Measurements from ENCODE around the gene FOXD2.

FOXD2 gene

DNA sequence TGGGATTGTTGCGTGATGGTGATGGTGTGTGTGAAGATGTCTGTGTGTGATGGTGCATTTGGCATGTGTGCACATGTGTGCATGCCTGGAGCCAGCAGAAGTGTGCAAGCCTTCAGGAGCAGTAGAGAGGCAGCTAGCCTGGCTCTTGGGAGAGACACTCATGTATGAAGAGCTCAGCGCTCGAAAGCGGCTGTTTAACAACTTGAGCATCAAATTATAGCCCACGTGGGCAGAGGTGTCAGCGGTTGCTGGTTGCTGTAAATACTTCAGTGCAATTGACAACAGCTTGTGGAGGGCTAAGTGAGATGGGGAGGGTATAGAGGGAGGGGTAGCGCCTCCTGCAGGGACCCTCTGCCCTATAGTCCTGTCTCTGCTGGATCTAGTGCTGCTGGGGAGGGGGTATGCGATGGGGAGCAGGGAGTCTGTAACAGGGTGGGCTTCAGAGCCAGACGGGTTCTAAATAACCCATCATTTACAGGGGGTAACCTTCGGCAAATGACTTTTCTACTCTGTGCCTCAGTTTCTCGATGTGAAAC lies 21.5 kb downstream of the FOXD2 start:
- in situ Hi-C loops (cut with MboI; ENCODE audit: low sequenced_read_pairs), result no loop called here

DNA sequence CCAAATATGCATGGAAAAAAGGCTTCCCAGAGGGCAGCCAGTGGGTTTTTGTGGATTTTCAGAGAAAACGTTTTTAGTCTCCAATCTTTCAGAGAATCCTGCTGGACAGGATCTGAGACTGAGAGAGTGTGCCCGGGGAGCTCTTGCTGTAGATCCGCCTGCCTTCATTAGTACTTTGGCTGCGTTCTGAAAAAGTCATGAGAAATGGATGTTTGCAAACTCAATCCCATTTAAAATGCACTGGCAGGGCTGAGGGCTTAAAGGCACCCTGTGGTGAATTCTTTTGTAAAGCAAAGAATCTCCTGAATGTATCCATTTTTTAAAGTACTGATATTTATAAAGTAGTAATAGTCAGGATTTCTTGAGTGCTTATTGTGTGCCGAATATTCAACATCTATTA lies 22.2 kb downstream of the FOXD2 start:
- in situ Hi-C loops (cut with MboI; ENCODE audit: low sequenced_read_pairs), result no loop called here

DNA sequence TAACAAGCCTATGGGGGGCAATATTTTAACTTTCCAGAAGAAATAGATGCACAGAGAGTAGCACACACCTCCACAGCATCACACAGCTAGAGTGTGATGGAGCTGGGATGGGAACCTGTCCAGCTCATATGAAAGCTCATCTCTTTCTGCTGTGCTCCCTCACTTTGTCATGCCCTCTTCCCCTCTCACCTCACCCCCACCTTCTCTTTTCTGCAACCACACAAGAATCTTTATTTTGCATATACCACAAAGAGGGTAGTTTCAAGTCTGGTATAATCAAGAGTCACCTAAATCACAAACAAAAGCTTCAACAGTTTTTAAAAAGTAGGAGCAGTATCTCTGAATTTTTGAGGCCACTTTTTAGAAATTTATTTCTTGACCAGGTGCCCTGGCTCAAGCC lies 22.6 kb downstream of the FOXD2 start:
- in situ Hi-C loops (cut with MboI; ENCODE audit: low sequenced_read_pairs), result no loop called here

DNA sequence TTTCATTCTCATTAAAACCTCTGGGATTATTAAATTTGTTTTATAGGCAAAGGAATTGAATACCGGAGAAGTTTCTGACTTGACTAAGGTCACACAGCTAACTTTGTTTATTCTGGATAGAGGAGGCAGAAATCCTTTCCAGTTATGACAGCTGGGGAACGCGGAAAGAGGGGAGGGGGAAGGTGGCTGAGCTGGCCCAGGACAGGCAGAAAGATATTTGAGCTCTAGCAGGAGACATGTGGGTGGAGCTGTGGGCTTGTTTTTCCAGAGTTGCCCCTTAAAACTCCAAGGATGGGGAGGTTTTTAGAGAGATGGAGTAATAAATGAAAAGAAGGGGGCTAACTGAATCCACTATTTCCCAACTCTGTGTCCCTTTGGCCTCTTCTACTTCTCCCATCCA lies 27.8 kb downstream of the FOXD2 start:
- in situ Hi-C loops (cut with MboI; ENCODE audit: low sequenced_read_pairs), result no loop called here

DNA sequence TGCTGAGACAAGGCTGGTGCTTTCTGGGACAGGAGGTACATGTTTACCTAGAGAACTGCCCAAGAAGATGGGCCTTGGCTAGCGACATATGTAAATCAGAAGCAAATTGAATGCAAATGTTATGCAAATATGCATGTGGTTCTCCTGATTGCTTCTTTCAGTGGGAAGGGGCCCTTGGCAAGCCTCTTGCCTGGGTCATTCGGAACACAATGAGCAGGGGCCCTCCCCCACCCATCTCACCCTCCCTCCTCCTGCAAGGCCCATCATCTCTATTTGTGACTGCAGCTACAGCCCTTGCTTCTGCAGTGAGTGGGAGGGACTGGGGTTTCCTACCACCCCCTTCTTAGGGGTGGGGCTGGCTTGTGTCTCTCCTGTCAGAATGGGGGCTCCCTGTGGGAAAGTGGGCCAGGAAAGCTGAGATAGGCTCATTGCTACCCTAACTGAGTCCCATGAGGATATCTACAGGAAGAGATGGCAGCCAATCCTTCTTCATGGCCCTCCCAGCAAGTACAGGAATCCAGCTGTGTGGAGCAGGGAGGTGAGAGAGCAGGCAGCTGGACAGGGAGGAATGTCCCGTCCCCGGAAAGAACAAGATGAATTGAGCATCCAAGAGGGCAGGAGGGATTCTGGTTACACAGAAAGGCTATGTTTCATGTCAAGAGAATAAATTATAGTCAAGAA lies 31.0 kb downstream of the FOXD2 start:
- in situ Hi-C loops (cut with MboI; ENCODE audit: low sequenced_read_pairs), result no loop called here

DNA sequence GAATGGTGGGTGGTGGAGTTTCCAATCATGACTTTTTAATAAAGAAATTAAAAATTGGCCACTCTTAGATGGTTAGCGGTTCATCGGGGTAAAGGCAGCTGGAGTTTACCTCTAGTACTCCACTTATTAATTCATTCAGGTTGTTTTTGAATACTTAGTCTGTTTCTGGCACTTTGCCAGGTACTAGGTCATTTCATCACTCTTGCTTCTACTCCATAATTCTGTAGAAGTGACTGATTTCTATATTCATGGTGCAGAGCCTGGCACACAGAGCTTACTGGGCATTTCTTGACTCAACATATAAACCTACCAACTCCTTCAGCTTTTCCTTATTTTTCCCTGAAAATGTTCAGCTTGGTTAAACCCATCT lies 31.5 kb downstream of the FOXD2 start:
- in situ Hi-C loops (cut with MboI; ENCODE audit: low sequenced_read_pairs), result no loop called here

DNA sequence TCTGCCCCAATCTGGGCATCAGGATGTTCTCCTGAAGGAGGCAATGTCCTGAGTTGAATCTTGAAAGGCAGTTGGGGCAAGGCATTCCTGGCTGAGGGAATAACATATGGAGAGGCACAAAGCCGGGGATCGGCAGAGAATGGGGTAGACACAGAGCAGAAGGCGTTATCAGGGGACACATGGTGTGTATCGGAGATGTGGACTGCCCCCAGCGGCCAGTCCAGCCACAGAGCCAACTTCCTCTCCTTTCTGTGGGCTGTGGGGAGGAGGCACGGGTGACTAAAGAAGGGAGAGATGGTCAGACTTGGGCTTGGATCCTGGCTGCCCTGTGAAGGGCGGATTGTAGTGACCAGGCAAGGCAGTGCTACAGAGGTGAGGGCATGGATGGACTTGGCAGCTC lies 32.1 kb downstream of the FOXD2 start:
- in situ Hi-C loops (cut with MboI; ENCODE audit: low sequenced_read_pairs), result no loop called here

DNA sequence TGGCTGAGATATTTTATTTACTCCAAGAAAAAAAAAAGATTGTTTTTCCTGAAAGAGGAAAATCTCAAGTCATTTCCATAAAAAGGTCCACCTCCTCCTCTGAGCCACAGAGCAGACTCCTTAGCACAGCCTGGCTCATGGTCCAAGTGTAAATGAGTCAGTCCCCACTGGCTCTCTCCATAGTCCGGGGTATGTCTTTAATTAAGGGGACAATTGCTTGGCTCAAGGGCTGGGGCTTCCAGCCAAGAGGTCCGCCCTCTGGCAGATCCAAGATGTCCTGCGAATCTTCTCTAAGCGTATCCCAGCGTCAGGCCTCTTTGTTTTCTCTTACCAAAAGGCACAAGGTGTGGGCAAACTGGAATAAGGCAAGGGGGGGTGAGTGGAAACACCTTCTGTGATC lies 33.3 kb downstream of the FOXD2 start:
- in situ Hi-C loops (cut with MboI; ENCODE audit: low sequenced_read_pairs), result no loop called here

DNA sequence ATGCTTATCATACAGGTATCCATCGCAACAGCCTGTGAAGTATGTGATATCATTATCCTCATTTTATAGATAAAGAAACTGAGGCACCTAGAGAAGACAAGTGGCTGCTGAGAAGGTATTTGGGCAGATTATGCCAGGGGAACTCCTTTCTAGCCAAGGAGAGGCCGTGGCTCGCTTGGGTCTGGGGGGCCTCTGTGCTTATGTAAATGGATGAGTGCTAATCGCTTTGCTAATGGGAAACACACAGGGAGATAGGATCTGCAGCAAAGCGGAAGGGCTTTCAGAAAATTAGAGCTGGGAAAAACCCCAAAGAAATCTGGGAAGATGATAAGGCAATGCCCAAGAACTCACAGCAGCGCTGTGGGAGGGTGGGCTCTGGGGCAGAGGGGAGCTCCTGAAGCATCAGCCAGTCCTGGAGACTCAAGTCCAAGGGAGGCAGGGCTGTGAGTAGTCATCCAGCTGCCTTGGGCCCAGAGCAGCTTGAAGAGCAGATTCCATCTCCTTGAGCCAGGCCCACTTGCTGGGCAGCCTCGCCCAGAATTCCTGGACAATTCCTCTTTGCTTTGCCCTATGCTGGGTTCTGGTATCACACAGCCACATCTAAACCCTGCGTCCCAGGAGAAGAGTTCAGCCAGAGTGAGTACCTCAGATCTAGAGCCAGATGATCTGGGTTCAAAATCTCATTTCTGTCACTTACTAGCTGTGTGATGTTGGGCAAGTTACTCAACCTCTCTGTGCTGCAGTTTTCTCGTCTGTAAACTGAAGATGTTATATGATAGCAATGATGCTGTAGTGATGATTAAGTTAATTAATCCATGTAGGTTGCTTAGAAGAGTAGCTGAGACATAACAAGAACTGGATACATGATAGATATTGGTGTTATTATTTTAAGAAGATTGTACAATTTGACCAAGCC lies 36.7 kb downstream of the FOXD2 start:
- in situ Hi-C loops (cut with MboI; ENCODE audit: low sequenced_read_pairs), result no loop called here

DNA sequence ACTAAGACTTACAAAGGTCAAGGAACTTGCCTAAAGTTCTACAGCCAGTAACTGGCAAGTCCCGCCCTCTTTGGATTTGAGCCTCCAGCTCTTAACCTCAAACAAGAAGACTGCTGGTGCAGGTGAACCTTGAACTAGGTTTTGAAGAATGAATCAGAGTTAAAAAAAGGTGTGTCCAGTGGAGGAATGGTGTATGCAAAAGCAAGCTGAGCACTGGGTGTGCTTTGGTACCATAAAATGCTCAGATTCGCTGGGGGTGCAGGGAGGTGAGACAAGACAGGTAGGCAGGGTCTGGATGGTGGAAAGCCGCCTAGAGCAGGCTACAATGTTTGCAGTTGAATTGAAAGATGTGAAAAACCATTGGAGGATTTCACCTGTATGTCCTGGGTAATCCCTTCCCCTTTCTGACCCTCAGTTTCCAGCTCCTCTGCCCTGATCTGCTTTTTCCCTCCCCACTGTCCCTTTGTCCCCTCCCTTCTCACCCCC lies 39.8 kb downstream of the FOXD2 start:
- in situ Hi-C loops (cut with MboI; ENCODE audit: low sequenced_read_pairs), result no loop called here

DNA sequence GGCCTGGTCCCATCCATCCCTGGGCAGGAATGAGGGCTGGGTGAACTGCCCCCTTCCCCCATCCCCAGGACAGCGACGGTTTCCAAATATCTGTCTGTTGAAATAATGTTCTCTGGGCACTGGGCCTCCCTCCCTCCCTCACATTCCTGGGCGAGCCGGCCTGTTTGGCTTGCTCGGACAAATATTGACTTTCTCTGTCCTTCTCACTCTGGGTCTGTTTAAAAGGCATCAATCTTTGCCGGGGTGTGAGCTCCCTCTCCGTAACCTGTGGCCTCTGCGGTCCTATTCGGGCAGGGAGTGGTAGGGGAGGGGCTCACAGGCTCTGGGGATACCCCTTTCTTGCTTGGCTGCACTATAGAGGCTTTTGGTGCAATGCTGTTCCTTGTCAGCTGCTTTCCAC lies 40.2 kb downstream of the FOXD2 start:
- in situ Hi-C loops (cut with MboI; ENCODE audit: low sequenced_read_pairs), result no loop called here

DNA sequence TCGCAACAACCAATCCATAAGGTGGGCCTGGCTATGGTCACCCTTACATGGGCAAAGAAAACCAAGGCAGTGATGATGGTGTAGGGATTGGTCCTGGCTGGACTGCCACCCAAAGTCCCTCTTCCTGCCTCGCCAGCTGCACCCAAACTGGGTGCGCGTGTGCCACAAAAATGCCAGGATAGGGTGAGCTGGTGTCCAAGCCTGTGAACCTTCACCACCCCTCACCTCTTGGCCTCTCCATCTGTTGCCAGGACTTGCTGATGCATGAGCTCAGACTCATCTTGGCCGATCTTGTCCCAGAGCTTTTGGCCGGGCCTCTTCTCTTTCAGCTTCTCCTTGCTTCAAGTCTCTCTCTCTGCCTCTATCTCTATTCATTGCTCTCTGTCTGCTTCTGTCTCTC lies 41.8 kb downstream of the FOXD2 start:
- in situ Hi-C loops (cut with MboI; ENCODE audit: low sequenced_read_pairs), result no loop called here

DNA sequence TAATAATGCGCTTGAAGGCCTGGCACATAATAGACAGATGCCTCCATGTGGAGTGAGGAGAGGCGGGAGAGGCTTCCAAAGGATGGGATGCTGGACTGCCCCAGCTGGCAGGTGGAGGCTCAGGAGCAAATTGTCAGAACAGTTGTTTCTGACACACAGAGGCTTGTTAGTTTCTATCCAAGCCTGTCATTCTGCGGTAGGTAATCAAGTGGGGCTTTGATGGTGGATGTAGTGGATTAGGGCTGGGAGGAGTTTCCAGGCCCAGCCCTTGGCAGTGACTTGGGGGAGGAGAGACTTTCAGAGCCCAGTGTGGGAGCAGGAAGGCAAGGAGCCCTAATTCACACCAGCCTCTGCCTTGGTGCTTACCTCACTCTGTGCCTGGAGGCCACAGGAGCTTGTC lies 44.1 kb downstream of the FOXD2 start:
- in situ Hi-C loops (cut with MboI; ENCODE audit: low sequenced_read_pairs), result no loop called here

DNA sequence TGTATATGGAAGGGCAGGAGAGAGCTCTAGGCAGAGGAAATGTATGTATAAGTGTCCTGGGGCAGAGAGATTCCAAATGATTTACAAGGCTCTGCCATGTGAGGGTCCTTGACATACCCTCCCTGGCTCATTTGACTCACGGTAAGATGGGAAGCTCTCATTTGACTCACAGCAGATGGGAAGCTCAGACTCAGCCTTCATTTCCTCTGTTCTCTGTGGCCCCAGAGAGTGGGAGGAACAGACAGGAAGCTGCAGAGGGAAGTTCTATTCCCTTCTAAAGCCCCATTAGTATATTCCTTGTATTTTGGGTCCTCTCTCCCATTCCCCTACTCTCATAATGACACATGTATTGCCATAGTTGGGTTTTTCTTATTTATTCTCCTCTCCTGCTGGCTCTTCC lies 44.9 kb downstream of the FOXD2 start:
- in situ Hi-C loops (cut with MboI; ENCODE audit: low sequenced_read_pairs), result no loop called here

DNA sequence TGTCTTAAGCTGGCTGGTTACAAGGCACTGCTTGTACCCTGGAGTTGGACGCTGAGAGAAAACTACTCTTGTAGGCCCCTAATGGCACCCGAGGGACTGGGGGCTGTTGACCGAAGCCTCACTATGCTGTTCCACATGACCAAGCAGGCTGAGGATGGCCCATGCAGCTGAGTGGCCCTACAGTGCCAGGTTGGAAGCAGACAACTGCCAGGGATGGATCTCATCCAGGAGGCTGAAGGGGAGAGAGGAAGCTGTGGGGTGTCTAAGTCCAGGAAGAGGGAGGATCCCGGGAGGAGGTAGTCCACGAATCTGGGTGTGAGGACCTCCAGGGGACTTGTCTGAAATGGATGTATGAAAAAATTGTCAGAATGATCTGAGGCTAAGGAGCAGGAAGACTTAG lies 45.8 kb downstream of the FOXD2 start:
- in situ Hi-C loops (cut with MboI; ENCODE audit: low sequenced_read_pairs), result no loop called here

DNA sequence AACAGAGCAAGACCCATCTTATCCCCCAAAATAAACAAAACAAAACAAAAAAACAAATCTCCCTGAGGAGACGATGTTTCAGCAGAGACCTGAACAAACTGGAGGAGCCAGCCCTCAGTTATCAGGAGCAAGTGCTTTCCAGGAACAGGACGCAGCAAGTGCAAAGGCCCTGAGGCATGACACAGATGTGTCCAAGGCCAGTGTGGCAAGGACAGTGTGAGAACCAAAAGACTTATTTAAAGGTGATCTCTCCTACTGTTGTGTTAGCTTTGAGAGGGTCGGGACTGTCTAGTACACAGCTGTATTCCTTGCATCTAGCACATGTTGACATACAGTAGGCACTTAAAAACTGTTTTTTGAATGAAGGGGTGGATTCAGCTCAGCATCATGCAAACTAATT lies 48.0 kb downstream of the FOXD2 start:
- in situ Hi-C loops (cut with MboI; ENCODE audit: low sequenced_read_pairs), result no loop called here

DNA sequence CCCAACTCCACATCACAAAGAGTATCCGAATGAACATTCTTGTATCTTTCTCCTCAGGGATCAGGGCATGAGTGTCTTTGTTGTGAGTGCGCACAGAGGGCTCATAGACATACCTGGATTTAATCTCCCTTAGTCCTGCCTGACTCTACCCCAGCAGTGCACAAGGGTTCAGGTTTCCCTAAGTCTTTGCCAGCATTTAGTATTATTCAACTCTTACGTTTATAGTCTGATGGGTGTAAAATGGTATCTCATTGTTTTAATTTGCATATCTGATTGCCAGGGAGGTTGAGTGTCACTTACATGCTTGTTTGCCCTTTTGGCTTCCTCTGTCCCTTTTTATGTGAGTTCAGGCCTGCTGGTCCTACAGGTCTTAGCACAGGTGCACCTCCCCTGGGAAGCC lies 49.5 kb downstream of the FOXD2 start:
- in situ Hi-C loops (cut with MboI; ENCODE audit: low sequenced_read_pairs), result no loop called here

DNA sequence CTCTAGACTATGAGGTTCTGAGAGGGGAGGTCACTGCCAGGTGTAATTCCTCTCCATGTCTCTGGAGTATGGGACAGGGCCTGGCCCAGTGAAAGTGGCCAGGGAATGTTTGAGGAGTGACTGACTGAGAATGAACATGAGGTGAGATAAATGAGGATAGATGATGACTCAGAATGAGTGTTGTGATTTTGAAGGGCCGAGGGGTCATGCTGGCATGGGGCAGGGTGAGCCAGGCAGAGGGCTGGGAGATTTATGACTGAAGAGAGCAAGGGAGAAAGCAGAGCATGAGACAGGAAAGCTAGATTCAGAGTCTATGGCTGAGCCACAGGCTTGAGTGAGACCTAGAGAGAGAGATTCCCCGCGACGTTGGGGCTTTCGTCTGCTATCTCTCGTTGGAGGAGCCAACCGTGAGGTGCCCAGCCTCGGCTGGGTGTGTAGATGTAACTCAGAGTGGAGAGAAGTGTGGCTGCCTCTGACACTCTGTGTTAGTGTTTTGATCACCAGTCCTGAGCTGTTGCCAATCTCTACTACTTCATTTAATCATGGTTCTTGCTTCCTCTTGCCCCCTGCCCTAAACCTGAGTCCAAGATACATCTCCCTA lies 50.1 kb downstream of the FOXD2 start:
- in situ Hi-C loops (cut with MboI; ENCODE audit: low sequenced_read_pairs), result no loop called here

Measured in hTERT RPE-1 (cell line).